A549 (cell line): Measurements from ENCODE around the gene TBC1D4. TPM values are rescaled to one million over a fixed set of nuclear protein-coding genes. Genes with fewer than 3 reads are reported as not detected.

Experiments
- ATAC-seq, 2 experiments: fragments of 200-7000 bp in 1 of 2; fragments of >200 bp in 1 of 2; cut with Nextera tagmentation in 1 of 2; cut with Tn5 transposase in 1 of 2; 3 replicates each; pipeline versions ENCODE4 v1.8.0 to v1.9.1; 2018 to 2020; ENCODE audit warnings: mild to moderate bottlenecking in 1 of 2, moderate library complexity in 1 of 2
- CTCF ChIA-PET: fragments of 300-600 bp; sonication (Branson Sonifier 250); formaldehyde crosslinking; extraction: SDS; loops from one replicate; lab custom pipeline; 2021; ENCODE audit warnings: antibody characterized with exemption, inconsistent platforms; lab: Yijun Ruan, JAX
- POLR2A ChIA-PET: fragments of 350-600 bp; formaldehyde crosslinking; extraction: SDS; loops from one replicate; lab custom pipeline; 2021; ENCODE audit warnings: antibody characterized with exemption, inconsistent platforms; lab: Yijun Ruan, JAX
- DNase-seq, 2 experiments: peaks; one replicate each; pipeline versions ENCODE4 v3.0.0 to v3.0.0-alpha.2; 2011 to 2016; ENCODE audit warnings: low read depth in 1 of 2, low spot score in 1 of 2
- FAIRE-seq: peaks from 2 replicates; lab custom pipeline; 2011; peaks lifted over from hg19 to GRCh38; lab: Jason Lieb, UNC
- H3K27ac ChIP-seq, 2 experiments: fragments of >200 bp; sonication (Bioruptor Twin); formaldehyde crosslinking; 3 replicates each; pipeline ENCODE4 v1.5.1; 2016 to 2017
- H3K4me1 ChIP-seq: fragments of >200 bp; sonication (Bioruptor Twin); formaldehyde crosslinking; 3 replicates; pipeline ENCODE4 v1.6.1; 2016
- H3K4me2 ChIP-seq: fragments of >200 bp; sonication (Bioruptor Twin); formaldehyde crosslinking; 3 replicates; pipeline ENCODE4 v1.6.1; 2016
- H3K4me3 ChIP-seq: fragments of >200 bp; sonication (Bioruptor Twin); formaldehyde crosslinking; 3 replicates; pipeline ENCODE4 v1.5.1; 2016
- H3K9me3 ChIP-seq: fragments of >200 bp; sonication (Bioruptor Twin); formaldehyde crosslinking; 3 replicates; pipeline ENCODE4 v1.6.1; 2016
- CEBPB ChIP-seq, 2 experiments: fragments of >200 bp in 1 of 2; sonication (Bioruptor Twin) in 1 of 2; formaldehyde crosslinking in 1 of 2; IDR thresholded peaks; 2 replicates each; pipeline ENCODE4 v1.6.1; 2012 to 2016
- CHD4 ChIP-seq: fragments of 200-600 bp; sonication (generic); IDR thresholded peaks from 2 replicates; pipeline ENCODE4 v1.6.1; 2016; ENCODE audit warnings: antibody characterized with exemption, mild to moderate bottlenecking, borderline replicate concordance
- EHF ChIP-seq: fragments of 250-450 bp; sonication (Bioruptor Pico); IDR thresholded peaks from 2 replicates; pipeline ENCODE4 v1.5.0; 2020; ENCODE audit warnings: mild to moderate bottlenecking
- EHMT2 ChIP-seq: fragments of 200-600 bp; sonication (generic); IDR thresholded peaks from 2 replicates; pipeline ENCODE4 v1.6.1; 2016; ENCODE audit warnings: antibody characterized with exemption, low read depth, mild to moderate bottlenecking, moderate library complexity
- EP300 ChIP-seq, 2 experiments: fragments of >200 bp; sonication (Bioruptor Twin); formaldehyde crosslinking; IDR thresholded peaks; 2 replicates in 1 of 2; 3 replicates in 1 of 2; pipeline ENCODE4 v1.6.1; 2016 to 2017
- FOSB ChIP-seq: fragments of 250-450 bp; sonication (Bioruptor Pico); IDR thresholded peaks from 2 replicates; pipeline ENCODE4 v1.5.0; 2020; ENCODE audit warnings: mild to moderate bottlenecking, moderate library complexity
- FOXS1 ChIP-seq: fragments of 250-450 bp; sonication (Bioruptor Pico); IDR thresholded peaks from 2 replicates; pipeline ENCODE4 v1.5.0; 2020; ENCODE audit warnings: mild to moderate bottlenecking, moderate library complexity
- GATA3 ChIP-seq: IDR thresholded peaks from 2 replicates; pipeline ENCODE4 v1.6.1; 2012; ENCODE audit warnings: borderline replicate concordance
- HOXB5 ChIP-seq: fragments of 250-450 bp; sonication (Bioruptor Pico); IDR thresholded peaks from 2 replicates; pipeline ENCODE4 v1.5.0; 2020; ENCODE audit warnings: mild to moderate bottlenecking, moderate library complexity
- JUNB ChIP-seq: fragments of >200 bp; sonication (Bioruptor Twin); formaldehyde crosslinking; IDR thresholded peaks from 2 replicates; pipeline ENCODE4 v1.6.1; 2016
- MAFK ChIP-seq: fragments of 450-650 bp; IDR thresholded peaks from 2 replicates; pipeline ENCODE4 v1.6.1; 2014; ENCODE audit not compliant: partially characterized antibody
- MAX ChIP-seq: IDR thresholded peaks from 2 replicates; pipeline ENCODE4 v1.6.1; 2012
- NR3C1 ChIP-seq: fragments of >200 bp; sonication (Bioruptor Twin); formaldehyde crosslinking; IDR thresholded peaks from 3 replicates; pipeline ENCODE4 v1.6.1; 2017
- PBX3 ChIP-seq: IDR thresholded peaks from 2 replicates; pipeline ENCODE4 v1.6.1; 2012
- PHF8 ChIP-seq: fragments of 200-600 bp; sonication (generic); IDR thresholded peaks from 2 replicates; pipeline ENCODE4 v1.6.1; 2016; ENCODE audit warnings: low read depth, mild to moderate bottlenecking, antibody characterized with exemption, moderate library complexity, borderline replicate concordance
- RARB ChIP-seq: fragments of 250-450 bp; sonication (Bioruptor Pico); IDR thresholded peaks from 2 replicates; pipeline ENCODE4 v1.8.0; 2021; ENCODE audit warnings: mild to moderate bottlenecking, moderate library complexity
- RNF2 ChIP-seq: fragments of 200-600 bp; sonication (generic); IDR thresholded peaks from 2 replicates; pipeline ENCODE4 v1.6.1; 2016; ENCODE audit warnings: low read depth, mild to moderate bottlenecking, antibody characterized with exemption, moderate library complexity, borderline replicate concordance
- ZFP36 ChIP-seq: fragments of 450-650 bp; IDR thresholded peaks from 2 replicates; pipeline ENCODE4 v1.6.1; 2014; ENCODE audit warnings: borderline replicate concordance; ENCODE audit not compliant: partially characterized antibody
- ZSCAN20 ChIP-seq: fragments of 250-450 bp; sonication (Bioruptor Pico); IDR thresholded peaks from 2 replicates; pipeline ENCODE4 v1.8.0; 2022; ENCODE audit warnings: mild to moderate bottlenecking, moderate library complexity
- WGBS: methylation state at CpG from one replicate; pipeline ENCODE4 v1.1.6; 2017; ENCODE audit errors: missing lambda C conversion rate; 5-methylcytosine and 5-hydroxymethylcytosine counted together
- polyA plus RNA-seq, 4 experiments: library from polyadenylated mRNA; depleted of rRNA in 3 of 4; stranded (reverse); fragments of >200 nt; fragmentation: RNase III in 1 of 4; extraction: RNeasy Plus Mini Kit Qiagen cat#74134 plus additional on column Dnase treatment in 1 of 4; gene quantifications; 2 replicates in 3 of 4; 3 replicates in 1 of 4; pipeline ENCODE4 v1.2.3, GENCODE V29; 2011 to 2017
- TF ChIP-seq, protein P1 (sequence below): fragments of >200 bp; sonication (Bioruptor Twin); formaldehyde crosslinking; IDR thresholded peaks from 3 replicates; pipeline ENCODE4 v1.5.1; 2016

The TBC1D4 gene
- polyA plus RNA-seq, 2 of the 4 experiments (the other 2 are of a cell fraction): 9.5 to 12.5 TPM

DNA sequence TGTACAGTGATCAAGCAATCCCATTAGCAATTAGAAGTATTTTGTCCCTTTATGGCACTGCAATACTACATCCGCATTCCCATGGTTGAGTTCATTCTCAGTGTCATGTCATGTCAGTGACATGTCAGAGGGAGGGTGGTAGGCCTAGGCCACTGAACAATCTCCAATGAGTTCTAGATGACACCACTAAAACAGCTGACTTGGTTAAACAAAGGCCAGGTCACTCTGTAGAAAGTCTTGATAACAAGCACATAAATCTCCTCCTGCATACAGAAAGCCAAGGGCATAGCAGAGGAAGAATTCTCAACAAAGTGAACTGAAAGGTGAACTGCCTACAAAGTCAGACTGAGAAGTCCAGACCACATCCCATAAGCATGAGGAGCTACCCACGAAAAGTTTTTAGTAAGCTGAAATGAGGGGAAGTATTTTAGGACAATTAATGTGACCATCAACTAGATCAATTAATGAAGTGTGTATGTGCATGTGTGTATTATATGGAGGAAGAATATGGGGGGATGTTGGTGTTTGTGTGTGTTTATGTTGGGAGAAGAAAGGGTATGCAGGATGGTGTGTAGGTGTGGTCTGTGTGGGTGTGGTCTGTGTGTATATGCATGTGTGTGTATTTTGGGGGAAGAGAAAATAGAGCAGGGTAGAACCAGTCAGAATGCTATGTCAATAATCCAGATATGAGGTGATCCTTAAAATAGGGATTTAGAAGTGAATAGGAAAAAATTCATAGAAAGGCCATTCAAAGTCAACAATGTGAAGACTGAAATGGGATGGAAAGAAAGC, 67.7 kb downstream of the TBC1D4 start:
- peaks cover 53% of the 10 kb centered on the region for H3K4me1 ChIP-seq
- CTCF ChIA-PET: interaction anchor here (1.8 kb wide), 1 partner anchor 68 kb away, joined by 4 read pairs; the partner anchor contains the start of gene TBC1D4
- FAIRE-seq: no peak

GRCh38 chr13:75411924-75412537, 69.9 kb downstream of the TBC1D4 start:
- TF ChIP-seq EHMT2: no peak
- TF ChIP-seq GATA3: no peak
- no peak for TF ChIP-seq FOSB (CRISPR knock-in tag)
- no peak for TF ChIP-seq RNF2
- TF ChIP-seq, protein P1, sequence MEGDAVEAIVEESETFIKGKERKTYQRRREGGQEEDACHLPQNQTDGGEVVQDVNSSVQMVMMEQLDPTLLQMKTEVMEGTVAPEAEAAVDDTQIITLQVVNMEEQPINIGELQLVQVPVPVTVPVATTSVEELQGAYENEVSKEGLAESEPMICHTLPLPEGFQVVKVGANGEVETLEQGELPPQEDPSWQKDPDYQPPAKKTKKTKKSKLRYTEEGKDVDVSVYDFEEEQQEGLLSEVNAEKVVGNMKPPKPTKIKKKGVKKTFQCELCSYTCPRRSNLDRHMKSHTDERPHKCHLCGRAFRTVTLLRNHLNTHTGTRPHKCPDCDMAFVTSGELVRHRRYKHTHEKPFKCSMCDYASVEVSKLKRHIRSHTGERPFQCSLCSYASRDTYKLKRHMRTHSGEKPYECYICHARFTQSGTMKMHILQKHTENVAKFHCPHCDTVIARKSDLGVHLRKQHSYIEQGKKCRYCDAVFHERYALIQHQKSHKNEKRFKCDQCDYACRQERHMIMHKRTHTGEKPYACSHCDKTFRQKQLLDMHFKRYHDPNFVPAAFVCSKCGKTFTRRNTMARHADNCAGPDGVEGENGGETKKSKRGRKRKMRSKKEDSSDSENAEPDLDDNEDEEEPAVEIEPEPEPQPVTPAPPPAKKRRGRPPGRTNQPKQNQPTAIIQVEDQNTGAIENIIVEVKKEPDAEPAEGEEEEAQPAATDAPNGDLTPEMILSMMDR: no peak
- no peak overlapping the region for H3K27ac ChIP-seq
- DNase-seq: no peak
- 80% methylated on average over 4 of the region's 4 CpGs for WGBS
- CTCF ChIA-PET: no interaction called here
- H3K4me3 ChIP-seq: no peak overlapping the region
- H3K4me2 ChIP-seq: no peak overlapping the region
- POLR2A ChIA-PET: no interaction called here
- H3K4me1 ChIP-seq: peaks cover 37% of the 10 kb centered on the region
- no peak for FAIRE-seq
- H3K9me3 ChIP-seq: no peaks in the 10 kb centered on the region
- no peak for ATAC-seq

More for the DNA sequence above, 67.7 kb downstream of the TBC1D4 start:
- Histone ChIP-seq H3K4me3 (no peak overlapping the region), H3K9me3 (no peaks in the 10 kb centered on the region), H3K4me2 (no peak overlapping the region), H3K27ac (no peak overlapping the region)
- WGBS: 91% methylated on average over 2 of the region's 2 CpGs
- no peak for ATAC-seq
- peak; percentile 2 for TF ChIP-seq MAFK
- TF ChIP-seq CHD4: no peak
- TF ChIP-seq FOSB (CRISPR knock-in tag): no peak
- TF ChIP-seq RARB (CRISPR knock-in tag): no peak
- no peak for TF ChIP-seq EP300 (IDR thresholded peaks at IDR 0.05)
- no peak for TF ChIP-seq NR3C1
- DNase-seq: no peak
- POLR2A ChIA-PET: no interaction called here

GRCh38 chr13:75410207-75410606, 71.8 kb downstream of the TBC1D4 start:
- FAIRE-seq (no peak), DNase-seq (no peak), ATAC-seq (no peak)
- Histone ChIP-seq H3K4me2 (no peak overlapping the region), H3K9me3 (no peaks in the 10 kb centered on the region), H3K27ac (no peak overlapping the region), H3K4me1 (peaks cover 19% of the 10 kb centered on the region), H3K4me3 (no peak overlapping the region)
- ChIA-PET CTCF (interaction anchor here (1.0 kb wide), 1 partner anchor 10 kb away, joined by 4 read pairs; no protein-coding TSS in a partner anchor), POLR2A (no interaction called here)
- WGBS: 81% methylated on average over 7 of the region's 7 CpGs
- no peak for TF ChIP-seq FOXS1 (CRISPR knock-in tag)

DNA sequence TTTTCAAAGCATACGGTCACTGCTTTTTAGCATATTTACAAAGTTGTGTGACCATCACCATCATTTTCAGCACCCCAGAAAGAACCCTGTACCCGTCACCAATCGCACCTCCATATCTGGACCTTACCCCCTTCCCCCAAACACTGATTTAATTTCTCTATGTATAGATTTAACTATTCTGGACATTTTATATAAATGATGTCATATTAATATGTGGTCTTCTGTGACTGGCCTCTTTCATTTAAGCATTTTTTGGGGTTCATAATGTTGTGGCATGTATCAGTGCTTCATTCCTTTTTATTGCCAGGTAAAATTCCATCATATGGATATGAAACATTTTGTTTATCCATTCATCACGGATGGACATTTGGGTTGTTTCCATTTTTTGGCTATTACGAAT, 74.0 kb downstream of the TBC1D4 start:
- ATAC-seq (no peak), DNase-seq (no peak), FAIRE-seq (no peak)
- Histone ChIP-seq H3K9me3 (no peaks in the 10 kb centered on the region), H3K27ac (no peak overlapping the region), H3K4me2 (no peak overlapping the region), H3K4me1 (peaks cover 9% of the 10 kb centered on the region; the same call in 1 of the 3 replicates), H3K4me3 (no peak overlapping the region)
- no peak for TF ChIP-seq PHF8
- TF ChIP-seq, protein P1: no peak
- TF ChIP-seq ZFP36: no peak
- no peak for TF ChIP-seq CEBPB (IDR thresholded peaks at IDR 0.05)
- no peak for TF ChIP-seq MAX
- TF ChIP-seq FOSB (CRISPR knock-in tag): no peak
- TF ChIP-seq HOXB5 (CRISPR knock-in tag): no peak
- TF ChIP-seq CHD4: no peak
- no peak for TF ChIP-seq PBX3
- no peak for TF ChIP-seq ZSCAN20 (CRISPR knock-in tag)
- TF ChIP-seq JUNB: no peak
- no peak for TF ChIP-seq EHF (CRISPR knock-in tag)
- TF ChIP-seq RNF2: no peak
- no peak for TF ChIP-seq RARB (CRISPR knock-in tag)
- no peak for TF ChIP-seq EP300 (IDR thresholded peaks at IDR 0.05)
- CTCF ChIA-PET: no interaction called here
- POLR2A ChIA-PET: no interaction called here
- WGBS: 87% methylated on average over 5 of the region's 5 CpGs
